ENCODE data around the gene SLC2A9. TPM values are rescaled to one million over a fixed set of nuclear protein-coding genes. Genes with fewer than 3 reads are reported as not detected.

Gene SLC2A9
- total RNA-seq, 6 donors from 2014 or later: 5.4 to 25.1 (median 13.0) TPM

DNA sequence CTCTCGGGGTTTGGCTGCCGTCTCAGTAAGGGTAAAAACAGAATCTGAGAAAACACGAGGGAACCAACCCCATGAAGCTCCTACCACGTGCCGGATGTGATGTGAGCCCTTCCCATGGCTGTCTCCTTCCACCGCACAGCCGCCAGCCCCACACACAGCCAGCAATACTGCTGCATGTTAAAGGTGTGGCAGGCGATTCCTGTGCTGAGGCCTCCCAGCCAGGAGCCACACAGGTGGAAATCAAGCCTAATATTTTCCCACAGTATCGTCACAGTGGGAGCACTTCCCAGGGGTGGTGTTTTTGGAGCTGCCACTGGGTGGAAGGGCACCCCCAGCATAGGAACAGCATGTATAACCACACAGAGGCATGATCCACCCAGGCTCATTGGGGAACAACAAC is 77.5 kb downstream of the SLC2A9 start:
- Histone ChIP-seq H3K4me3 (no peak overlapping the region), H3K9me3 (no peaks in the 10 kb centered on the region), H3K4me1 (no peaks in the 10 kb centered on the region), H3K27ac (no peak overlapping the region), H3K36me3 (no peaks in the 10 kb centered on the region), H3K27me3 (no peaks in the 10 kb centered on the region)
- DNase-seq (peak in 1 of 2 donors; percentile 24), ATAC-seq (ENCODE audit: low FRiP score in 2 of 2) (no peak)
- WGBS, 2 donors: 87 to 90% methylated on average over 9 of the region's 9 CpGs
- TF ChIP-seq, protein P1, sequence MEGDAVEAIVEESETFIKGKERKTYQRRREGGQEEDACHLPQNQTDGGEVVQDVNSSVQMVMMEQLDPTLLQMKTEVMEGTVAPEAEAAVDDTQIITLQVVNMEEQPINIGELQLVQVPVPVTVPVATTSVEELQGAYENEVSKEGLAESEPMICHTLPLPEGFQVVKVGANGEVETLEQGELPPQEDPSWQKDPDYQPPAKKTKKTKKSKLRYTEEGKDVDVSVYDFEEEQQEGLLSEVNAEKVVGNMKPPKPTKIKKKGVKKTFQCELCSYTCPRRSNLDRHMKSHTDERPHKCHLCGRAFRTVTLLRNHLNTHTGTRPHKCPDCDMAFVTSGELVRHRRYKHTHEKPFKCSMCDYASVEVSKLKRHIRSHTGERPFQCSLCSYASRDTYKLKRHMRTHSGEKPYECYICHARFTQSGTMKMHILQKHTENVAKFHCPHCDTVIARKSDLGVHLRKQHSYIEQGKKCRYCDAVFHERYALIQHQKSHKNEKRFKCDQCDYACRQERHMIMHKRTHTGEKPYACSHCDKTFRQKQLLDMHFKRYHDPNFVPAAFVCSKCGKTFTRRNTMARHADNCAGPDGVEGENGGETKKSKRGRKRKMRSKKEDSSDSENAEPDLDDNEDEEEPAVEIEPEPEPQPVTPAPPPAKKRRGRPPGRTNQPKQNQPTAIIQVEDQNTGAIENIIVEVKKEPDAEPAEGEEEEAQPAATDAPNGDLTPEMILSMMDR (IDR thresholded peaks at IDR 0.05): no peak
- TF ChIP-seq EP300 (IDR thresholded peaks at IDR 0.05) (no peak), POLR2AphosphoS5 (IDR thresholded peaks at IDR 0.05) (no peak), POLR2A (IDR thresholded peaks at IDR 0.05) (no peak)

DNA sequence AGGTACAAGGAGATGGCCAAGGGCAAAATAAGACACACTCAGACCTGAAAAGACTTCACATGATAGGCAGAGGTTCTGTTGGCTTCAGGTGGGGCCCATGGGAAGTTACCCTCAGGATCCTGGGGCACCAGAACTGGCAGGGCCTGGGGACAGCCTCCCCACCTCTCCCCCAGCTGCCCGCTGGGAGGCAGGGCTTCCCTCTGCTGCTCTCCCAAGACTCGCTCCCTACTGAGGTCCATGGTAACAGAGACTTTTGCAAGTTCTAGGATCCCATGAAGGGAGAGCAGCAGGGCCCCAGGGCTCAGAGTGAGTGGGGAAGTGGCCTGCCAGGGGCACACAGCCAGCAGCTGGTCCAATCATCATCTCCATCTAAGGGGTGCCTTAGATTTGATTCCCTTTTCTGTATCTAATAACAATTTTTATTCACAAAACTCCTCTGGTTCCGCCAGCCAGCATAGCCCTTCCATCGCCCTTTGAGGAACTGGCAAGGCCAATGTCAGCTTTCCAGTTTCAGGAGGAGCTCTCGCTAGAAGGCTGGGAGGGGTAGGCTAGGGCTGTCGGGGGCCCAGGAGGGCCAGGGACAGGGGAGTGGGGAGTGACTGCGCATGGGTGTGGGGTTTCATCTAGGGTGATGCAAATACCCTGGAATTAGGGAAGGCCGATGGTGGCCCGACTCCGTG is 78.2 kb downstream of the SLC2A9 start:
- H3K4me3 ChIP-seq: no peak overlapping the region
- H3K9me3 ChIP-seq: no peaks in the 10 kb centered on the region
- DNase-seq (peak in 1 of 2 donors; percentile 20), ATAC-seq (ENCODE audit: low FRiP score in 2 of 2) (no peak)
- TF ChIP-seq, protein P1 (IDR thresholded peaks at IDR 0.05): no peak
- no peak for TF ChIP-seq POLR2A (IDR thresholded peaks at IDR 0.05)
- TF ChIP-seq POLR2AphosphoS5 (IDR thresholded peaks at IDR 0.05): no peak
- no peak for TF ChIP-seq EP300 (IDR thresholded peaks at IDR 0.05)
- WGBS, 2 donors: 92 to 95% methylated on average over 9 to 10 of the region's 10 CpGs
- H3K36me3 ChIP-seq: no peaks in the 10 kb centered on the region
- H3K4me1 ChIP-seq: no peaks in the 10 kb centered on the region
- no peaks in the 10 kb centered on the region for H3K27me3 ChIP-seq
- no peak overlapping the region for H3K27ac ChIP-seq

DNA sequence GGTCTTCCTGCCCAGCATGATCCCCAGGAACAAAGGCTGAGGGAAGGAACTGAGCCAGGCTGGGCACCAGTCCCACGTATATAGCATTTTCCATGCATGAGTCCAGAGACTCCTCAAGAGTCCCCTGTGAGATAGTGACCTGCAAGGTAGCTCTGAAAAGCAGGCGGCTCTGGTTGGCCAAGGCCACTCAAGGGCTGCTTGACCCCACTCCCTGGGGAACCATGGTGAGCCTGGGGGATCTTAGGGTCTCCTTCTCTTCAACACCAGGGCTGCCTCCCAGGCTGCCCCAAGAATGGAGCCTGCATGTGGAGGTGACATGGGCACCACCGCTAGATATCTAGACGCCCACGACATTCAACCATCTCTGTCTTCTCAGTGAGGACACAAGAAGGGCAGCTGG is 79.2 kb downstream of the SLC2A9 start:
- Histone ChIP-seq H3K36me3 (no peaks in the 10 kb centered on the region), H3K4me3 (no peak overlapping the region), H3K9me3 (no peaks in the 10 kb centered on the region), H3K4me1 (no peaks in the 10 kb centered on the region), H3K27me3 (no peaks in the 10 kb centered on the region), H3K27ac (no peak overlapping the region)
- TF ChIP-seq EP300 (IDR thresholded peaks at IDR 0.05) (no peak), POLR2AphosphoS5 (IDR thresholded peaks at IDR 0.05) (no peak), POLR2A (IDR thresholded peaks at IDR 0.05) (no peak)
- TF ChIP-seq, protein P1 (IDR thresholded peaks at IDR 0.05): no peak
- ATAC-seq (ENCODE audit: low FRiP score in 2 of 2) (peak in 1 of 2 donors; percentile 38), DNase-seq (no peak)
- 92 to 94% methylated on average over 3 to 5 of the region's 5 CpGs for WGBS, 2 donors

DNA sequence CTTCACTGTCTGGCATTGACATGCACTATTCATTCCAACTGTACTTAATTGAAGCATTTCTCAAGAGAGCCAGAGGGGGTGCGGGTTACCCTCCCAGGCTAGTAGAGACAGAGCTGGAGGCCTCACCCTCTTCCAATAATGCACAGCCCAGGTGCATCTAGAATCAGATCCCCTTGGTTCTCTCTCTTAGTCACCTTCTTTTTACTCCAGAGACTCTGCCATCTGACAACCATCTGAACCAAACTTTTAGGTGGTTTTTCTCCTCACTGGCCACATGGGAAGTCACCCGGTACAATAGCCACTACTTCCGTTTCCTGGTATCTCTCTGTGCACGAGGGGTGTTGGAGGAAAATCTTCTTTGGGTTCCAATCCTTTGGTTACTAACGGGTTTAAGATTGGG is 81.3 kb downstream of the SLC2A9 start:
- TF ChIP-seq POLR2A (IDR thresholded peaks at IDR 0.05): no peak
- no peak for TF ChIP-seq EP300 (IDR thresholded peaks at IDR 0.05)
- no peaks in the 10 kb centered on the region for H3K27me3 ChIP-seq
- H3K36me3 ChIP-seq: no peaks in the 10 kb centered on the region
- WGBS, 2 donors: 90 to 91% methylated on average over 5 of the region's 5 CpGs
- DNase-seq (no peak), ATAC-seq (ENCODE audit: low FRiP score in 2 of 2) (no peak)
- no peaks in the 10 kb centered on the region for H3K9me3 ChIP-seq
- no peak overlapping the region for H3K27ac ChIP-seq
- H3K4me1 ChIP-seq: no peaks in the 10 kb centered on the region
- H3K4me3 ChIP-seq: no peak overlapping the region

DNA sequence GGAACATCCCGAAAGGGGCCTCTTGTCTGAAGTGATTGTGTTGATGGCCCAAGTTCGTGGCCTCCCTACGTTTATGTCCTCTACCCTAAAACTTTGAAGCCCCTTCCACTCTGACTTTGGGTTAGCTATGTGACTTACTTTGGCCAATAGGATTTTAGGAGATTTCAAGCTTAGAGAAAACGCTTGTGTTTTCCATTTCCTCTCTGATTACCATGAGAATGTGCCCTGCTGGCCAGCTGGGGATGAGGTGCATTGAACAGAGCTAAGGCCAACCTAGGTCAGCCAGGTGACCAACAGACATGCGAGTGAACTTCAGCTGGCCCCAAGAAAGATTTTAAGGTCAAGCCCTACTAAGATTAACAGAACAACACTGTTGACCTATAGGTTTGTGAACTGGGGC is 82.4 kb downstream of the SLC2A9 start:
- 85 to 94% methylated on average over 5 of the region's 5 CpGs for WGBS, 2 donors
- TF ChIP-seq, protein P1 (IDR thresholded peaks at IDR 0.05): no peak
- TF ChIP-seq POLR2A (IDR thresholded peaks at IDR 0.05) (no peak), EP300 (IDR thresholded peaks at IDR 0.05) (no peak), POLR2AphosphoS5 (IDR thresholded peaks at IDR 0.05) (no peak)
- H3K4me1 ChIP-seq: no peaks in the 10 kb centered on the region
- H3K4me3 ChIP-seq: no peak overlapping the region
- H3K36me3 ChIP-seq: no peaks in the 10 kb centered on the region
- no peaks in the 10 kb centered on the region for H3K9me3 ChIP-seq
- DNase-seq: no peak
- H3K27ac ChIP-seq: no peak overlapping the region
- H3K27me3 ChIP-seq: no peaks in the 10 kb centered on the region
- no peak for ATAC-seq (ENCODE audit: low FRiP score in 2 of 2)
